HUES6 (cell line): Measurements from ENCODE around the gene MYL5.
A peak's percentile ranks its signal among the peaks of the same experiment; 100 is the strongest.

Experiments
- H3K27ac ChIP-seq: 2 replicates; pipeline ENCODE4 v1.7.0; 2013; ENCODE audit warnings: low read depth, mild to moderate bottlenecking, low read length, inconsistent platforms
- H3K27me3 ChIP-seq: 2 replicates; pipeline ENCODE4 v1.6.1; 2013; ENCODE audit warnings: low read length; ENCODE audit not compliant: control insufficient read depth, insufficient read depth
- H3K36me3 ChIP-seq: 2 replicates; pipeline ENCODE4 v1.6.1; 2013; ENCODE audit warnings: low read length; ENCODE audit not compliant: control insufficient read depth, insufficient read depth
- H3K4me1 ChIP-seq: 2 replicates; pipeline ENCODE4 v1.6.1; 2013; ENCODE audit warnings: low read length; ENCODE audit not compliant: control insufficient read depth, insufficient read depth
- H3K4me3 ChIP-seq: 2 replicates; pipeline ENCODE4 v1.5.1; 2013; ENCODE audit warnings: low read depth, low read length
- H3K9ac ChIP-seq: one replicate; pipeline ENCODE4 v1.6.1; 2013; ENCODE audit warnings: mild to moderate bottlenecking, low read length
- H3K9me3 ChIP-seq: 2 replicates; pipeline ENCODE4 v1.6.1; 2013; ENCODE audit warnings: low read depth, low read length; ENCODE audit not compliant: control insufficient read depth, insufficient read depth

MYL5 gene

DNA sequence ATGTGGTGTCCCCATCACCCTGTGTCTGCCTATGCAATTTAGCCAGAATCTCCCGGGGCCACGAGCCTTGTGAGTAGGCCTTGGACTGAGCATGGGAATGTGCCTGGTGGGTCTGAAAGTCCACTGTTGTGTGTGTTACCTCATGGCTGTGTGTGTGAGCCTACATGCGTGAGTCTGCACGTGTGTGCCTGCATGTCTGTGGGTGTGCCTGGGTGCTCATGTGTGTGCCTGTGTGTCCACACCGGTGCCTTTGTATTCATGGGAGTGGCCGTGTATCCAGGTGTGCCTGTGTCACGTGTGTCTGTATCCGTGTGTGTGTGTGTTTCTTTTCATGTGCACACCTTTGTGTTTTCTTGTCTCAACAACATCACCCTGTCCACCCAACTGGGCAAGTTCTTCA is 14.5 kb upstream of the MYL5 start:
- no peaks in the 10 kb centered on the region for H3K9me3 ChIP-seq
- no peak overlapping the region for H3K4me3 ChIP-seq
- no peaks in the 10 kb centered on the region; the same call in none of the 2 replicates for H3K36me3 ChIP-seq
- H3K4me1 ChIP-seq, result peaks cover 4% of the 10 kb centered on the region; the same call in 1 of the 2 replicates
- H3K27me3 ChIP-seq, result no peaks in the 10 kb centered on the region
- H3K9ac ChIP-seq, result no peak overlapping the region
- no peak overlapping the region for H3K27ac ChIP-seq

DNA sequence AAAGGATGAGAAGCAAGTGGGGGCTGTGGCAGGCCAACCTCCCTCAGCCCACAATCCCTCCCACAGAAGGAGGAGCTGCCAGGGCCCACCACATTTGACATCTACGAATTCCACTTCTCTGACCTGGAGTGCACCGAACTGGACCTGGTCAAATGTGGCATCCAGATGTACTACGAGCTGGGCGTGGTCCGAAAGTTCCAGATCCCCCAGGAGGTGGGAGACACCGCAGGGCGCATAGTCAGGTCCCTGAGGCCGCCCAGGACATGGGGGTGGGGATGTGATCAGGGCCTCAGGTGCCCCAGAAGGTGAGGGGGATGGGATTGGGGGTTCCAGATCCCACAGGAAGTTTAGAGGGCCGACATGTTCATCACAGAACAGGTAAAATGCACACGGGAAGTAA is 13.9 kb upstream of the MYL5 start:
- H3K36me3 ChIP-seq, result no peaks in the 10 kb centered on the region; the same call in none of the 2 replicates
- H3K4me1 ChIP-seq, result peaks cover 4% of the 10 kb centered on the region; the same call in 1 of the 2 replicates
- H3K9ac ChIP-seq, result no peak overlapping the region
- no peak overlapping the region for H3K4me3 ChIP-seq
- no peak overlapping the region for H3K27ac ChIP-seq
- H3K27me3 ChIP-seq, result no peaks in the 10 kb centered on the region
- H3K9me3 ChIP-seq, result no peaks in the 10 kb centered on the region

- Histone ChIP-seq H3K27ac (no peak overlapping the region), H3K4me1 (peaks cover 4% of the 10 kb centered on the region; the same call in 1 of the 2 replicates), H3K36me3 (no peaks in the 10 kb centered on the region; the same call in none of the 2 replicates), H3K9ac (no peak overlapping the region), H3K9me3 (no peaks in the 10 kb centered on the region), H3K4me3 (no peak overlapping the region), H3K27me3 (no peaks in the 10 kb centered on the region)
These were observed 13.1 kb upstream of the MYL5 start for GRCh38 chr4:661231-661630.

DNA sequence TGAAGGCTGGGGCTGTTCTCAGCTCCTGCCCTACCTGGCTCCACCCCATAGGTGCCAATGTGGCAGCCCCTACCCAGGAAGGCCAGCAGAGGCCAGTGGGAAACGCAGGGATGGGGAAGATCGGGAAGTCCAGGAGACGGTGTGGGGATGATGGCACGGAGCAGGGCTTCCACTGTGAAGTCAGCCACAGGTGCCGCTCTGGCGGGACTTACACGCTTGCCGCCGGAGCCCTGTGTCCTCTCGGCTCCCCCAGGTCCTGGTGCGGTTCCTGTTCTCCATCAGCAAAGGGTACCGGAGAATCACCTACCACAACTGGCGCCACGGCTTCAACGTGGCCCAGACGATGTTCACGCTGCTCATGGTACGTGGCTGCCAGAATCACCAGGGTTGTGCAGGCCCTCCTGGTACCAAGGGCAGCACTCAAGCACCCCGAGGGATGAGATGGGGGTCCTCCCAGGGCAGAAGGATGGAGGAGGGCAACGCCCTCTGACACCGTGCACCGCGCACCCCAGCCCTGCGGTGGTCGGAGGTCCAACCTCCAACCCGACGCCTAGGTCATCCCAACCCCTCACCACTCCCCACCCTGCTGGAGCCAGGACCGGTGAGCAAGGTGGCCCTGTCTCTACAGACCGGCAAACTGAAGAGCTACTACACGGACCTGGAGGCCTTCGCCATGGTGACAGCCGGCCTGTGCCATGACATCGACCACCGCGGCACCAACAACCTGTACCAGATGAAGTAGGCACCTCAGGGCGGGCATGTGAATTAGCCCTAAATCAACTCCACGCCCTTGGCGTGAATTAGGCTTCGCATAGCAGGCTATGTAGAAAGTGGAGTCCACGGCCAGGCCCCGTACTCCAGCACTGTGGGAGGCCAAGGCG is 12.2 kb upstream of the MYL5 start:
- no peak overlapping the region for H3K9ac ChIP-seq
- H3K9me3 ChIP-seq, result no peaks in the 10 kb centered on the region
- no peaks in the 10 kb centered on the region for H3K27me3 ChIP-seq
- H3K4me1 ChIP-seq, result peaks cover 4% of the 10 kb centered on the region; the same call in 1 of the 2 replicates
- no peaks in the 10 kb centered on the region; the same call in none of the 2 replicates for H3K36me3 ChIP-seq
- H3K4me3 ChIP-seq, result no peak overlapping the region
- no peak overlapping the region for H3K27ac ChIP-seq

DNA sequence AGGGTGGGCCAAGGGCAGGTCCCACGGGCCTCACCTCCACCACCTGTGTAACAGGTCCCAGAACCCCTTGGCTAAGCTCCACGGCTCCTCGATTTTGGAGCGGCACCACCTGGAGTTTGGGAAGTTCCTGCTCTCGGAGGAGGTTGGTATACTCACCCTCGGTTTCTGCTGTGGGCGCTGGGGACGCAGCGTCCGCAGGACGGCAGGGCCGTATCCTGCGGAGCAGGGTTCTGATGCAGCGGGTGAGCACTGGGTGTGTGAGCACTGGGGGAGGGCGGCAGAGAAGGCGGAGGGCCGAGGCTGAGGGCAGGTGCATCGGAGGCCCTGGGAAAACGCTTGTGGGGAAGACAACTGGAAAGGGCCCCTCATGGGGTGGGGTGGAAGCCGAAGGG is 11.3 kb upstream of the MYL5 start:
- Histone ChIP-seq H3K36me3 (no peaks in the 10 kb centered on the region; the same call in none of the 2 replicates), H3K9me3 (no peaks in the 10 kb centered on the region), H3K27ac (no peak overlapping the region), H3K27me3 (no peaks in the 10 kb centered on the region), H3K9ac (peak overlapping the region; percentile 78), H3K4me3 (peak overlapping the region; percentile 77), H3K4me1 (peaks cover 4% of the 10 kb centered on the region; the same call in 1 of the 2 replicates)

- Histone ChIP-seq H3K4me3 (peak overlapping the region; percentile 77), H3K4me1 (peaks cover 4% of the 10 kb centered on the region; the same call in 1 of the 2 replicates), H3K9ac (peak overlapping the region; percentile 78), H3K36me3 (no peaks in the 10 kb centered on the region; the same call in none of the 2 replicates), H3K9me3 (no peaks in the 10 kb centered on the region), H3K27ac (peak overlapping the region; percentile 36; the same call in 1 of the 2 replicates), H3K27me3 (no peaks in the 10 kb centered on the region)
These were observed 10.6 kb upstream of the MYL5 start for GRCh38 chr4:663438-664428.

DNA sequence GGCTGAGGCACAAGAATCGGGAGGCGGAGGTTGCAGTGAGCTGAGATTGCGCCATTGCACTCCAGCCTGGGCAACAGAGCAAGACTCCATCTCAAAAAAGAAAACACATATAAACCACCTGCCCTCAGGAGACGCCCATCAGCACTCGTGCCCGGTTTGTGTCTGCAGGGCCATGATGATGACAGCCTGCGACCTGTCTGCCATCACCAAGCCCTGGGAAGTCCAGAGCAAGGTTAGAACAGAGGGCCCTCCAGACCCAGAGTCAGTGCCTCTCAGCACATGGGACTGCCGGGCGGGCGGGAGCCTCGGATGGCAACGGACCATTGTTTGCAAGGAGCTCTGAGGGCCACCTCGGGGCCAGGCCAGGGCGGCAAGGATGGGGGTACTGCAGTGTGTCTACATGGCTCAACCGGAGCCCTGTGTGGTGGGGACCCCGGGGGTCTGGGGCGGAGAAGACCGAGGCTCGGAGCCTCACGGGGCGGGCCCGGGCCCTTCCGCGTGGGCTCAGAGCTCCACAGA is 9.6 kb upstream of the MYL5 start:
- H3K36me3 ChIP-seq, result no peaks in the 10 kb centered on the region; the same call in none of the 2 replicates
- no peak overlapping the region for H3K9ac ChIP-seq
- H3K27me3 ChIP-seq, result no peaks in the 10 kb centered on the region
- peaks cover 4% of the 10 kb centered on the region; the same call in 1 of the 2 replicates for H3K4me1 ChIP-seq
- no peak overlapping the region for H3K27ac ChIP-seq
- no peaks in the 10 kb centered on the region for H3K9me3 ChIP-seq
- H3K4me3 ChIP-seq, result no peak overlapping the region

- Histone ChIP-seq H3K9ac (no peak overlapping the region), H3K4me1 (peaks cover 4% of the 10 kb centered on the region; the same call in 1 of the 2 replicates), H3K9me3 (no peaks in the 10 kb centered on the region), H3K4me3 (no peak overlapping the region), H3K27ac (no peak overlapping the region), H3K36me3 (no peaks in the 10 kb centered on the region; the same call in 1 of the 2 replicates), H3K27me3 (no peaks in the 10 kb centered on the region)
These were observed 9.0 kb upstream of the MYL5 start for GRCh38 chr4:665381-665750.

DNA sequence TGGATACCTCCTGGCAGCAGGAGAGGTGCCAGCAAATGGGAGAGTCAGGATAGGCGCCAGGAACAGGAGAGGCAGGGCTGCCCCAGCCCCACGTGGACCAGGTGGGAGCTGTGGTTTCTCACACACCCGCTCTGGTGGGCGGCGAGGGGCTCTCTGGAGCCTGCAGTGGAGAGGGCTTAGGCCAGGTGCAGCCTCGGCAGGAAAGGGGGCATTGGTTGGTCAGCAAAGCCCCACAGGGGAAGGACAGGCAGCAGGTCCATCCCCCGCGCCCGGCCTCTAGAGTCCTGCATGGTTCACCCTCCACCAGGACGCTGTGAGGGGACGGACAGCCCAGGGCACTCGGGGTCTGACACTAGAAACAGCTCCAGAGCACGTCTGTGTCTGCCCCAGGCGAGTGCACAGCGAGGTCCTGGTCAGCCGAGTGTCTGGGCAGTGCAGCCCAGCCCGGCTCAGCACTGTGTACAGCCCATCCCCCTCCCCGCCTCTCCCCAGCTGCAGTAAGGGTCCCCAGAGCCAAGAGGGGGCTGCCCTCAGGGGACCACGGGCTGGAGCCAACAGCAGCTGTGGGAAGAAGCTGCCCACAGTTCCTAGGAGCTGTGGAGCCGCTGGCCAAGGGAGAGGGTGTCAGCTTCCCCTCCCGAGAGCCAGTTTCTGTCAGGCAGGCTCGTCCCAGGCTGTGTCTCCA is 8.4 kb upstream of the MYL5 start:
- H3K9me3 ChIP-seq, result no peaks in the 10 kb centered on the region
- H3K36me3 ChIP-seq, result no peaks in the 10 kb centered on the region; the same call in 1 of the 2 replicates
- no peak overlapping the region for H3K27ac ChIP-seq
- no peaks in the 10 kb centered on the region for H3K27me3 ChIP-seq
- H3K4me3 ChIP-seq, result no peak overlapping the region
- H3K4me1 ChIP-seq, result peaks cover 4% of the 10 kb centered on the region; the same call in 1 of the 2 replicates
- no peak overlapping the region for H3K9ac ChIP-seq

- Histone ChIP-seq H3K27me3 (no peaks in the 10 kb centered on the region), H3K27ac (no peak overlapping the region), H3K4me1 (peaks cover 4% of the 10 kb centered on the region; the same call in 1 of the 2 replicates), H3K9me3 (no peaks in the 10 kb centered on the region), H3K4me3 (no peak overlapping the region), H3K36me3 (peaks cover 2% of the 10 kb centered on the region), H3K9ac (no peak overlapping the region)
These were observed 7.9 kb upstream of the MYL5 start for GRCh38 chr4:666436-666810.
